WTC11 (cell line): ENCODE data around the gene TRPC3. TPM values are rescaled to one million over a fixed set of nuclear protein-coding genes. Genes with fewer than 3 reads are reported as not detected.

Experiments used
- ATAC-seq: fragments of 200-7000 bp; cut with Tn5 transposase; 2 replicates; pipeline ENCODE4 v1.10.0; 2021; ENCODE audit warnings: mild to moderate bottlenecking, moderate library complexity
- CTCF ChIA-PET: fragments of 300-600 bp; sonication (Branson Sonifier 250); formaldehyde crosslinking; loops from one replicate; lab custom pipeline; 2021; ENCODE audit warnings: antibody characterized with exemption; lab: Charles Lee
- POLR2A ChIA-PET: fragments of 350-600 bp; sonication (Branson Sonifier 250); formaldehyde crosslinking; loops from one replicate; lab custom pipeline; 2021; ENCODE audit warnings: antibody characterized with exemption; lab: Charles Lee
- DNase-seq: peaks from one replicate; pipeline ENCODE4 v3.0.0; 2021; ENCODE audit warnings: low spot score
- H3K27ac Mint-ChIP-seq: 2 replicates; pipeline ENCODE4 v1.8.0; 2021; ENCODE audit warnings: mixed read lengths
- H3K27me3 Mint-ChIP-seq: 2 replicates; pipeline ENCODE4 v1.8.0; 2021; ENCODE audit warnings: low read depth, mild to moderate bottlenecking, moderate library complexity, mixed read lengths
- H3K36me3 Mint-ChIP-seq: 2 replicates; pipeline ENCODE4 v1.8.0; 2021; ENCODE audit warnings: mixed read lengths
- H3K4me1 Mint-ChIP-seq: 2 replicates; pipeline ENCODE4 v1.8.0; 2022; ENCODE audit warnings: mixed read lengths
- H3K4me3 Mint-ChIP-seq: 2 replicates; pipeline ENCODE4 v1.8.0; 2021; ENCODE audit warnings: mild to moderate bottlenecking, moderate library complexity, mixed read lengths
- H3K9me3 Mint-ChIP-seq: 2 replicates; pipeline ENCODE4 v1.8.0; 2021; ENCODE audit warnings: mixed read lengths
- ARID4B ChIP-seq: sonication (generic); formaldehyde crosslinking; IDR thresholded peaks from 2 replicates; pipeline ENCODE4 v1.8.0; 2023; ENCODE audit warnings: missing genetic modification reagents, mild to moderate bottlenecking, borderline replicate concordance
- ATF1 ChIP-seq: sonication (generic); formaldehyde crosslinking; IDR thresholded peaks from 2 replicates; pipeline ENCODE4 v1.8.1; 2023; ENCODE audit warnings: mild to moderate bottlenecking, moderate library complexity, missing genetic modification reagents
- ERG ChIP-seq: fragments of 250-450 bp; sonication (Bioruptor Pico); IDR thresholded peaks from 2 replicates; pipeline ENCODE4 v1.8.0; 2021; ENCODE audit warnings: mild to moderate bottlenecking
- JUN ChIP-seq: sonication (generic); formaldehyde crosslinking; IDR thresholded peaks from 2 replicates; pipeline ENCODE4 v1.8.0; 2023; ENCODE audit warnings: mild to moderate bottlenecking, missing genetic modification reagents
- PRDM15 ChIP-seq: sonication (generic); formaldehyde crosslinking; IDR thresholded peaks from 2 replicates; pipeline ENCODE4 v1.8.0; 2022; ENCODE audit warnings: missing genetic modification reagents
- SMAD4 ChIP-seq: sonication (generic); formaldehyde crosslinking; IDR thresholded peaks from 2 replicates; pipeline ENCODE4 v1.8.0; 2022; ENCODE audit warnings: mild to moderate bottlenecking, missing genetic modification reagents
- ZNF416 ChIP-seq: fragments of 250-450 bp; sonication (Bioruptor Pico); IDR thresholded peaks from 2 replicates; pipeline ENCODE4 v1.9.0; 2021; ENCODE audit warnings: mild to moderate bottlenecking, inconsistent platforms
- ZNF423 ChIP-seq: fragments of 250-450 bp; sonication (Bioruptor Pico); IDR thresholded peaks from 2 replicates; pipeline ENCODE4 v2.1.2; 2022; ENCODE audit warnings: mild to moderate bottlenecking, moderate library complexity
- total RNA-seq: library from RNA; stranded (reverse); gene quantifications from 3 replicates; pipeline ENCODE4 v1.2.3, GENCODE V29; 2021
- TF ChIP-seq, protein P1 (sequence below): sonication (generic); formaldehyde crosslinking; conservative IDR thresholded peaks from 2 replicates; pipeline ENCODE4 v1.8.1; 2022; ENCODE audit warnings: mild to moderate bottlenecking, missing genetic modification reagents
- TF ChIP-seq, protein P2 (sequence below): sonication (generic); formaldehyde crosslinking; IDR thresholded peaks from 2 replicates; pipeline ENCODE4 v1.8.0; 2022; ENCODE audit warnings: mild to moderate bottlenecking, missing genetic modification reagents
- TF ChIP-seq, protein P3 (sequence below): sonication (generic); formaldehyde crosslinking; conservative IDR thresholded peaks from 2 replicates; pipeline ENCODE4 v1.8.1; 2023; ENCODE audit warnings: mild to moderate bottlenecking, low read depth, missing genetic modification reagents, moderate library complexity

TRPC3 gene
- total RNA-seq, 1 experiment from 2014 or later: 0.26 TPM

DNA sequence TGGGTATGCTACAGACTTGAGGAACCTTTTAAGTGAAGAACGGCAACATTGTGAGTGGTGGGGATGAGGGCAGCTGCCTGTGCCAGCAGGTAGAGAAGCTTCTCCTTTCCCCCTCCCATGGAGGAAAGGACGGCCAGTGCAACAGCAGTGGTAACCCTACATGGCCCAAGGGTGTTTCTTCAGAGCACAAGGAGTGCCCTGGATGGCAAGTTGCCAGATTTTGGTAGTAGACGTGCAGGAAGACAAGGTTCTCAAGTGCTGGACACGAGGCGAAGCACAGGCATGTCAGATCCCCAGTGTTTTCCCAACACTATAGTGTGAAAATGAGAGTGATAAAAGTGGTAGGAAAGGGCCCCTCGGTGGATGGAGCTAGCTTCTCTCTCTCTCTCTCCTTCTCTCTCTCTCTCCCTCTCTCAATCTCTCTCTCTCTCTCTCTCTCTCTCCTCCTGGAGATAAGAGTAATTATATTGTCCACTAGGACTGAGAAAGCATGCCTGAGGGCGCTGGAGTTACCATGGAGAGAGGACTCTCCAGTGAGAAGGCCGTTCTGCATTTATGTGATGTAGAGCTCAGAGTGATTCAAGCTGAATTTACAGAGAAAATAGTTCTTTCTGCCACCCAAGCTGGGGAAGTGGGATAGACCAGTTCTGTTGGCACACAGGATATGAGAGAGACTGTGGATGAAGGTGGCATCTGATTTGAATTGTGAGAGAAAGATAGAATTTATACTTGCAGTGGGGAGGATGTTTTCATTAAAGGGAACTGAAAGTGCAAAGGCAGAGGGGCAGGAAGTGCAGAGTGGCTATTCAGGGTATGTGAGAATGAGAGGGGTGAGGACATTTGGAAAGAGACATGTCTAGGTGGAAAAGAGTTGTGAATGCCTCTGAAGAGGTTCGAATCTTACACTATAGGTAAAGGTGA lies 25.7 kb upstream of the TRPC3 start:
- ChIA-PET CTCF (interaction anchor here (1.0 kb wide), 1 partner anchor 29 kb away, joined by 3 read pairs; no protein-coding TSS in a partner anchor), POLR2A (interaction anchor here (0.7 kb wide), 1 partner anchor 641 kb away, joined by 3 read pairs; no protein-coding TSS in a partner anchor)
- Mint-ChIP-seq H3K4me3 (no peak overlapping the region), H3K27ac (no peak overlapping the region), H3K9me3 (no peaks in the 10 kb centered on the region), H3K27me3 (no peaks in the 10 kb centered on the region), H3K36me3 (no peaks in the 10 kb centered on the region), H3K4me1 (no peaks in the 10 kb centered on the region; the same call in 1 of the 2 replicates)
- no peak for DNase-seq
- ATAC-seq: peak; percentile 41; the same call in 1 of the 2 replicates
- TF ChIP-seq JUN (no peak), ATF1 (CRISPR knock-in tag) (no peak), ERG (CRISPR knock-in tag) (no peak), ZNF416 (CRISPR knock-in tag) (no peak), ZNF423 (CRISPR knock-in tag) (no peak), PRDM15 (CRISPR knock-in tag) (no peak), ARID4B (CRISPR knock-in tag) (no peak), SMAD4 (no peak)
- TF ChIP-seq, protein P1, sequence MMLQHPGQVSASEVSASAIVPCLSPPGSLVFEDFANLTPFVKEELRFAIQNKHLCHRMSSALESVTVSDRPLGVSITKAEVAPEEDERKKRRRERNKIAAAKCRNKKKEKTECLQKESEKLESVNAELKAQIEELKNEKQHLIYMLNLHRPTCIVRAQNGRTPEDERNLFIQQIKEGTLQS (CRISPR knock-in tag): no peak
- TF ChIP-seq, protein P2, sequence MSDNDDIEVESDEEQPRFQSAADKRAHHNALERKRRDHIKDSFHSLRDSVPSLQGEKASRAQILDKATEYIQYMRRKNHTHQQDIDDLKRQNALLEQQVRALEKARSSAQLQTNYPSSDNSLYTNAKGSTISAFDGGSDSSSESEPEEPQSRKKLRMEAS (CRISPR knock-in tag): no peak
- TF ChIP-seq, protein P3, sequence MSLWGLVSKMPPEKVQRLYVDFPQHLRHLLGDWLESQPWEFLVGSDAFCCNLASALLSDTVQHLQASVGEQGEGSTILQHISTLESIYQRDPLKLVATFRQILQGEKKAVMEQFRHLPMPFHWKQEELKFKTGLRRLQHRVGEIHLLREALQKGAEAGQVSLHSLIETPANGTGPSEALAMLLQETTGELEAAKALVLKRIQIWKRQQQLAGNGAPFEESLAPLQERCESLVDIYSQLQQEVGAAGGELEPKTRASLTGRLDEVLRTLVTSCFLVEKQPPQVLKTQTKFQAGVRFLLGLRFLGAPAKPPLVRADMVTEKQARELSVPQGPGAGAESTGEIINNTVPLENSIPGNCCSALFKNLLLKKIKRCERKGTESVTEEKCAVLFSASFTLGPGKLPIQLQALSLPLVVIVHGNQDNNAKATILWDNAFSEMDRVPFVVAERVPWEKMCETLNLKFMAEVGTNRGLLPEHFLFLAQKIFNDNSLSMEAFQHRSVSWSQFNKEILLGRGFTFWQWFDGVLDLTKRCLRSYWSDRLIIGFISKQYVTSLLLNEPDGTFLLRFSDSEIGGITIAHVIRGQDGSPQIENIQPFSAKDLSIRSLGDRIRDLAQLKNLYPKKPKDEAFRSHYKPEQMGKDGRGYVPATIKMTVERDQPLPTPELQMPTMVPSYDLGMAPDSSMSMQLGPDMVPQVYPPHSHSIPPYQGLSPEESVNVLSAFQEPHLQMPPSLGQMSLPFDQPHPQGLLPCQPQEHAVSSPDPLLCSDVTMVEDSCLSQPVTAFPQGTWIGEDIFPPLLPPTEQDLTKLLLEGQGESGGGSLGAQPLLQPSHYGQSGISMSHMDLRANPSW (CRISPR knock-in tag): no peak
